Smooth muscle cell (in vitro differentiated cells): ENCODE data around the gene ANKRD44. TPM values are rescaled to one million over a fixed set of nuclear protein-coding genes. Genes with fewer than 3 reads are reported as not detected.

Experiments
- DNase-seq: peaks from one replicate; lab custom pipeline; 2025; ENCODE audit not compliant: unreplicated experiment; lab: John Stamatoyannopoulos, UW
- H2AFZ ChIP-seq: fragments of 200-600 bp; sonication (generic); 2 replicates; pipeline ENCODE4 v1.6.0; 2016; ENCODE audit warnings: antibody characterized with exemption, low read depth, mild to moderate bottlenecking
- H3F3A ChIP-seq: fragments of 200-600 bp; sonication (generic); 2 replicates; pipeline ENCODE4 v1.6.0; 2017; ENCODE audit warnings: antibody characterized with exemption, low read depth
- H3K27ac ChIP-seq: fragments of 200-600 bp; sonication (generic); 2 replicates; pipeline ENCODE4 v1.5.1; 2016; ENCODE audit warnings: low read depth, mild to moderate bottlenecking
- H3K27me3 ChIP-seq: fragments of 200-600 bp; sonication (generic); 2 replicates; pipeline ENCODE4 v1.6.1; 2016; ENCODE audit warnings: low read depth, mild to moderate bottlenecking
- H3K36me3 ChIP-seq: fragments of 200-600 bp; sonication (generic); 2 replicates; pipeline ENCODE4 v1.5.1; 2016; ENCODE audit warnings: low read depth
- H3K4me1 ChIP-seq: fragments of 200-600 bp; sonication (generic); 2 replicates; pipeline ENCODE4 v1.5.1; 2016; ENCODE audit warnings: low read depth
- H3K4me2 ChIP-seq: fragments of 200-600 bp; sonication (generic); 2 replicates; pipeline ENCODE4 v1.6.0; 2016; ENCODE audit warnings: mild to moderate bottlenecking
- H3K4me3 ChIP-seq: fragments of 200-600 bp; sonication (generic); 2 replicates; pipeline ENCODE4 v1.5.1; 2016; ENCODE audit warnings: mild to moderate bottlenecking
- H3K79me2 ChIP-seq: fragments of 200-600 bp; sonication (generic); 2 replicates; pipeline ENCODE4 v1.6.0; 2016; ENCODE audit warnings: low read depth, mild to moderate bottlenecking
- H3K9ac ChIP-seq: fragments of 200-600 bp; sonication (generic); 2 replicates; pipeline ENCODE4 v1.6.0; 2016; ENCODE audit warnings: low read depth
- H3K9me3 ChIP-seq: fragments of 200-600 bp; sonication (generic); replicated peaks from 2 replicates; pipeline ENCODE4 v1.5.1; 2016; ENCODE audit warnings: low read depth
- H4K20me1 ChIP-seq: fragments of 200-600 bp; sonication (generic); 2 replicates; pipeline ENCODE4 v1.6.0; 2016; ENCODE audit warnings: low read depth
- CTCF ChIP-seq: fragments of 200-600 bp; sonication (generic); IDR thresholded peaks from 2 replicates; pipeline ENCODE4 v1.5.1; 2017; ENCODE audit warnings: borderline replicate concordance, mild to moderate bottlenecking, antibody characterized with exemption; ENCODE audit not compliant: insufficient read depth, poor library complexity, severe bottlenecking
- WGBS: methylation state at CpG from one replicate; pipeline ENCODE4 v1.1.7; 2016; ENCODE audit warnings: low lambda C conversion rate; 5-methylcytosine and 5-hydroxymethylcytosine counted together
- polyA plus RNA-seq: library from polyadenylated mRNA; unstranded; fragments of >200 nt; fragmentation: Nextera tagmentation; extraction: Ambion mirVana; gene quantifications from 2 replicates; pipeline ENCODE4 v1.2.1, GENCODE V29; 2016
- total RNA-seq: library from RNA; depleted of rRNA; stranded (reverse); fragments of >200 nt; gene quantifications from 2 replicates; pipeline ENCODE4 v1.2.3, GENCODE V29; 2014

The ANKRD44 gene
- total and polyA plus RNA-seq, 2 experiments from 2014 or later, result 3.6 to 5.5 TPM

GRCh38 chr2:197079832-197080555 is 230.6 kb downstream of the ANKRD44 start:
- no peak overlapping the region for H3K27ac ChIP-seq
- no peak for DNase-seq
- no peaks in the 10 kb centered on the region for H3K36me3 ChIP-seq
- H3K4me2 ChIP-seq, result no peak overlapping the region
- H2AFZ ChIP-seq, result no peak overlapping the region
- H3K27me3 ChIP-seq, result no peaks in the 10 kb centered on the region
- no peaks in the 10 kb centered on the region for H3K4me1 ChIP-seq
- no peaks in the 10 kb centered on the region for H3K9me3 ChIP-seq
- H3K79me2 ChIP-seq, result no peaks in the 10 kb centered on the region
- H3K9ac ChIP-seq, result no peak overlapping the region
- TF ChIP-seq CTCF, result no peak
- H4K20me1 ChIP-seq, result no peaks in the 10 kb centered on the region
- no peaks in the 10 kb centered on the region for H3F3A ChIP-seq
- 83% methylated on average over 6 of the region's 6 CpGs for WGBS
- H3K4me3 ChIP-seq, result no peak overlapping the region

GRCh38 chr2:197079414-197079813 is 231.2 kb downstream of the ANKRD44 start:
- H3K27me3 ChIP-seq, result no peaks in the 10 kb centered on the region
- no peak overlapping the region for H2AFZ ChIP-seq
- H4K20me1 ChIP-seq, result no peaks in the 10 kb centered on the region
- no peaks in the 10 kb centered on the region for H3K9me3 ChIP-seq
- no peak overlapping the region for H3K27ac ChIP-seq
- no peak for DNase-seq
- no peaks in the 10 kb centered on the region for H3K79me2 ChIP-seq
- no peaks in the 10 kb centered on the region for H3K4me1 ChIP-seq
- no peaks in the 10 kb centered on the region for H3K36me3 ChIP-seq
- H3K4me2 ChIP-seq, result no peak overlapping the region
- no peak overlapping the region for H3K9ac ChIP-seq
- no peaks in the 10 kb centered on the region for H3F3A ChIP-seq
- TF ChIP-seq CTCF, result no peak
- 83% methylated on average over 3 of the region's 3 CpGs for WGBS
- no peak overlapping the region for H3K4me3 ChIP-seq

GRCh38 chr2:197078535-197078934 is 232.0 kb downstream of the ANKRD44 start:
- Histone ChIP-seq H3K79me2 (no peaks in the 10 kb centered on the region), H3K9me3 (no peaks in the 10 kb centered on the region), H3F3A (no peaks in the 10 kb centered on the region), H3K36me3 (no peaks in the 10 kb centered on the region), H2AFZ (no peak overlapping the region), H3K4me2 (no peak overlapping the region), H3K4me1 (peaks cover 5% of the 10 kb centered on the region), H4K20me1 (no peaks in the 10 kb centered on the region), H3K9ac (no peak overlapping the region), H3K27me3 (no peaks in the 10 kb centered on the region), H3K27ac (no peak overlapping the region), H3K4me3 (no peak overlapping the region)
- no peak for TF ChIP-seq CTCF
- no peak for DNase-seq
- 90% methylated on average over 4 of the region's 4 CpGs for WGBS

GRCh38 chr2:197077336-197077735 is 233.2 kb downstream of the ANKRD44 start:
- Histone ChIP-seq H3K36me3 (no peaks in the 10 kb centered on the region), H3K79me2 (no peaks in the 10 kb centered on the region), H3F3A (no peaks in the 10 kb centered on the region), H3K4me1 (peaks cover 5% of the 10 kb centered on the region), H3K9me3 (no peaks in the 10 kb centered on the region), H2AFZ (no peak overlapping the region), H3K9ac (no peak overlapping the region), H3K4me2 (no peak overlapping the region), H3K27me3 (no peaks in the 10 kb centered on the region), H3K4me3 (no peak overlapping the region), H3K27ac (no peak overlapping the region), H4K20me1 (no peaks in the 10 kb centered on the region)
- WGBS, result 78% methylated on average over 2 of the region's 2 CpGs
- TF ChIP-seq CTCF, result no peak
- no peak for DNase-seq
